Activated CD8-positive, alpha-beta memory T cell treated with anti-CD3 and anti-CD28 coated beads, Interleukin-2, amount 10 ng/mL, durations not matched to agents 7 days and 5 days (primary cell): ENCODE data around the gene MICAL3. TPM values are rescaled to one million over a fixed set of nuclear protein-coding genes. Genes with fewer than 3 reads are reported as not detected.

Experiments used
- ATAC-seq: fragments of 150-1000 bp; cut with Tn5 transposase; one replicate; pipeline ENCODE4 v1.10.0; 2021; ENCODE audit warnings: moderate library complexity
- CTCF ChIA-PET: fragments of 350-600 bp; sonication (Branson Sonifier 250); formaldehyde crosslinking; loops from one replicate; lab custom pipeline; 2021; ENCODE audit warnings: antibody characterized with exemption; lab: Charles Lee
- DNase-seq: peaks from one replicate; pipeline ENCODE4 v3.0.0-alpha.2; 2020
- H3K27ac Mint-ChIP-seq: one replicate; pipeline ENCODE4 v1.8.0; 2021; ENCODE audit warnings: mild to moderate bottlenecking, mixed read lengths
- H3K27me3 Mint-ChIP-seq: one replicate; pipeline ENCODE4 v1.8.0; 2021; ENCODE audit warnings: mixed read lengths
- H3K36me3 Mint-ChIP-seq: one replicate; pipeline ENCODE4 v1.8.0; 2021; ENCODE audit warnings: mild to moderate bottlenecking, mixed read lengths
- H3K4me1 Mint-ChIP-seq: one replicate; pipeline ENCODE4 v1.8.0; 2021; ENCODE audit warnings: mixed read lengths
- H3K4me3 Mint-ChIP-seq: one replicate; pipeline ENCODE4 v1.8.0; 2021; ENCODE audit warnings: mild to moderate bottlenecking, moderate library complexity, mixed read lengths
- H3K9me3 Mint-ChIP-seq: one replicate; pipeline ENCODE4 v1.8.0; 2022; ENCODE audit warnings: low read depth, mixed read lengths
- total RNA-seq, 2 experiments: library from RNA; stranded (reverse); gene quantifications; one replicate each; pipeline ENCODE4 v1.2.3, GENCODE V29; 2021

Gene MICAL3
- total RNA-seq, 2 experiments from 2014 or later: 38.8 to 41.7 TPM

GRCh38 chr22:17797721-17798559 lies 226.4 kb downstream of the MICAL3 start:
- Mint-ChIP-seq H3K9me3 (no peaks in the 10 kb centered on the region), H3K4me1 (peaks cover 3% of the 10 kb centered on the region), H3K27me3 (no peaks in the 10 kb centered on the region), H3K4me3 (no peak overlapping the region), H3K27ac (no peak overlapping the region), H3K36me3 (no peaks in the 10 kb centered on the region)
- DNase-seq (no peak), ATAC-seq (no peak)
- CTCF ChIA-PET: no interaction called here

GRCh38 chr22:17796695-17797094 lies 227.7 kb downstream of the MICAL3 start:
- no peak for DNase-seq
- no peak for ATAC-seq
- Mint-ChIP-seq H3K36me3 (no peaks in the 10 kb centered on the region), H3K27me3 (no peaks in the 10 kb centered on the region), H3K4me3 (no peak overlapping the region), H3K9me3 (no peaks in the 10 kb centered on the region), H3K27ac (no peak overlapping the region), H3K4me1 (peaks cover 3% of the 10 kb centered on the region)
- CTCF ChIA-PET: no interaction called here

GRCh38 chr22:17795661-17796548 lies 228.5 kb downstream of the MICAL3 start:
- DNase-seq: no peak
- no peaks in the 10 kb centered on the region for H3K9me3 Mint-ChIP-seq
- no peaks in the 10 kb centered on the region for H3K27me3 Mint-ChIP-seq
- H3K4me3 Mint-ChIP-seq: no peak overlapping the region
- H3K36me3 Mint-ChIP-seq: no peaks in the 10 kb centered on the region
- CTCF ChIA-PET: no interaction called here
- ATAC-seq: no peak
- H3K27ac Mint-ChIP-seq: no peak overlapping the region
- H3K4me1 Mint-ChIP-seq: peaks cover 3% of the 10 kb centered on the region

GRCh38 chr22:17794726-17795542 lies 229.4 kb downstream of the MICAL3 start:
- no peak overlapping the region for H3K27ac Mint-ChIP-seq

GRCh38 chr22:17792854-17793434 lies 231.4 kb downstream of the MICAL3 start:
- no peak for DNase-seq
- Mint-ChIP-seq H3K27me3 (no peaks in the 10 kb centered on the region), H3K9me3 (no peaks in the 10 kb centered on the region), H3K27ac (no peak overlapping the region), H3K36me3 (no peaks in the 10 kb centered on the region), H3K4me1 (no peaks in the 10 kb centered on the region), H3K4me3 (no peak overlapping the region)
- CTCF ChIA-PET: interaction anchor here (1.3 kb wide), 1 partner anchor 283 kb away, joined by 5 read pairs; no protein-coding TSS in a partner anchor
- no peak for ATAC-seq

More at GRCh38 chr22:17794726-17795542, 229.4 kb downstream of the MICAL3 start:
- Mint-ChIP-seq H3K4me3 (no peak overlapping the region), H3K4me1 (peaks cover 3% of the 10 kb centered on the region), H3K27me3 (no peaks in the 10 kb centered on the region), H3K9me3 (no peaks in the 10 kb centered on the region), H3K36me3 (no peaks in the 10 kb centered on the region)
- no peak for ATAC-seq
- CTCF ChIA-PET: no interaction called here
- DNase-seq: no peak

- no peaks in the 10 kb centered on the region for H3K9me3 Mint-ChIP-seq
- DNase-seq: no peak
- no peaks in the 10 kb centered on the region for H3K36me3 Mint-ChIP-seq
- H3K27ac Mint-ChIP-seq: no peak overlapping the region
- no peak overlapping the region for H3K4me3 Mint-ChIP-seq
- no peak for ATAC-seq
- H3K4me1 Mint-ChIP-seq: no peaks in the 10 kb centered on the region
- CTCF ChIA-PET: interaction anchor here (1.3 kb wide), 1 partner anchor 284 kb away, joined by 5 read pairs; no protein-coding TSS in a partner anchor
- no peaks in the 10 kb centered on the region for H3K27me3 Mint-ChIP-seq
Measured at GRCh38 chr22:17792299-17792698, 232.1 kb downstream of the MICAL3 start.

- no peaks in the 10 kb centered on the region for H3K27me3 Mint-ChIP-seq
- CTCF ChIA-PET: no interaction called here
- DNase-seq (no peak), ATAC-seq (no peak)
- no peaks in the 10 kb centered on the region for H3K36me3 Mint-ChIP-seq
- no peak overlapping the region for H3K4me3 Mint-ChIP-seq
- H3K9me3 Mint-ChIP-seq: no peaks in the 10 kb centered on the region
- no peak overlapping the region for H3K27ac Mint-ChIP-seq
- H3K4me1 Mint-ChIP-seq: peaks cover 3% of the 10 kb centered on the region
Measured at GRCh38 chr22:17791196-17791595, 233.2 kb downstream of the MICAL3 start.

- Mint-ChIP-seq H3K27me3 (no peaks in the 10 kb centered on the region), H3K36me3 (no peaks in the 10 kb centered on the region), H3K4me3 (no peak overlapping the region), H3K27ac (no peak overlapping the region), H3K4me1 (peaks cover 3% of the 10 kb centered on the region), H3K9me3 (no peaks in the 10 kb centered on the region)
- ATAC-seq: no peak
- DNase-seq: no peak
- CTCF ChIA-PET: interaction anchor here (1.2 kb wide), 1 partner anchor 12 kb away, joined by 4 read pairs; no protein-coding TSS in a partner anchor
Measured at GRCh38 chr22:17789379-17790200, 234.8 kb downstream of the MICAL3 start.

GRCh38 chr22:17788528-17789378 lies 235.6 kb downstream of the MICAL3 start:
- H3K9me3 Mint-ChIP-seq: no peaks in the 10 kb centered on the region
- CTCF ChIA-PET: interaction anchor here (1.2 to 6.2 kb wide), 3 partner anchors 11 to 45 kb away, joined by 4 to 109 read pairs (median 4); no protein-coding TSS in a partner anchor
- peaks cover 3% of the 10 kb centered on the region for H3K4me1 Mint-ChIP-seq
- DNase-seq: no peak
- H3K27me3 Mint-ChIP-seq: no peaks in the 10 kb centered on the region
- no peak overlapping the region for H3K27ac Mint-ChIP-seq
- H3K36me3 Mint-ChIP-seq: no peaks in the 10 kb centered on the region
- no peak overlapping the region for H3K4me3 Mint-ChIP-seq
- ATAC-seq: no peak

GRCh38 chr22:17787716-17788330 lies 236.5 kb downstream of the MICAL3 start:
- no peak for ATAC-seq
- H3K27ac Mint-ChIP-seq: no peak overlapping the region
- peaks cover 3% of the 10 kb centered on the region for H3K4me1 Mint-ChIP-seq
- CTCF ChIA-PET: interaction anchor here (1.0 to 6.2 kb wide), 4 partner anchors 11 to 44 kb away, joined by 3 to 109 read pairs (median 5); no protein-coding TSS in a partner anchor
- no peaks in the 10 kb centered on the region for H3K9me3 Mint-ChIP-seq
- H3K4me3 Mint-ChIP-seq: no peak overlapping the region
- no peak for DNase-seq
- H3K27me3 Mint-ChIP-seq: no peaks in the 10 kb centered on the region
- no peaks in the 10 kb centered on the region for H3K36me3 Mint-ChIP-seq

- H3K27me3 Mint-ChIP-seq: no peaks in the 10 kb centered on the region
- CTCF ChIA-PET: interaction anchor here (1.0 to 6.2 kb wide), 5 partner anchors 10 to 56 kb away, joined by 3 to 109 read pairs (median 4); no protein-coding TSS in a partner anchor
Measured at GRCh38 chr22:17787241-17787640, 237.1 kb downstream of the MICAL3 start.

More at GRCh38 chr22:17787241-17787640, 237.1 kb downstream of the MICAL3 start:
- Mint-ChIP-seq H3K4me1 (peaks cover 3% of the 10 kb centered on the region), H3K9me3 (no peaks in the 10 kb centered on the region), H3K27ac (no peak overlapping the region), H3K36me3 (no peaks in the 10 kb centered on the region), H3K4me3 (no peak overlapping the region)
- no peak for ATAC-seq
- DNase-seq: no peak
